ENCODE results near the gene TMC4.

DNA sequence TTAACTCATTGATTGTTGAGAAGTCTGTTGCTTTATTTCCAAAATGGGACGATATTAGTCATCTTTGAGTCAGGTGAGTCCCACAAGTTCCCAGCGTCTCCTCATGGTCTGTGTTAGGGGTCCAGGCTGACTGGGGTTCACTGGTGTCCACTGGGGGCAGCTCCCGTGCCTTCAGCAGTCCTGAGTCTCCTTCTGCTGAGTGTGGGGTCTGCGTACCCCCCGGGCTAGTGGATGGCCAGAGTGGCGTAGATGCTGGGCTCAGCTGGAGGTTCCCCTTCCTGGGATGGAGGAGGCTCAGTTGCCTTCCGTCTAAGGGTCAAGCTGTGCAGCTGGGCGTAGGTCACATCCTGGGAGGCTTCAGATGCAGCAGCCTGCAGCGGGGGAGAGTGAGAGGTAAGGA, 43.9 kb upstream of the TMC4 start:
- TF ChIP-seq EP300 (IDR thresholded peaks at IDR 0.05) (no peak), CTCF (IDR thresholded peaks at IDR 0.05) (no peak), POLR2A (IDR thresholded peaks at IDR 0.05) (no peak), POLR2AphosphoS5 (IDR thresholded peaks at IDR 0.05) (no peak)

All from gastroesophageal sphincter (tissue), 3 donors.